HL-60/S4 treated with retinoic acid at 250 ng/mL for 4 days and 3 days (cell line): ENCODE results near the gene PHLPP1.
"Not testable (repeated sequence)": the region's sequence is repeated elsewhere in the genome, so short reads cannot be mapped to it uniquely, and the experiment has no call there.

Experiments used
- in situ Hi-C: fragments of 300-500 bp; cut with MboI; formaldehyde crosslinking; loops from 2 replicates; pipeline ENCODE4 v1.7.0; 2022; ENCODE audit warnings: low sequenced_read_pairs

PHLPP1 gene

GRCh38 chr18:62740650-62741049 is 25.3 kb downstream of the PHLPP1 start:
- in situ Hi-C loops, result not testable (repeated sequence)

DNA sequence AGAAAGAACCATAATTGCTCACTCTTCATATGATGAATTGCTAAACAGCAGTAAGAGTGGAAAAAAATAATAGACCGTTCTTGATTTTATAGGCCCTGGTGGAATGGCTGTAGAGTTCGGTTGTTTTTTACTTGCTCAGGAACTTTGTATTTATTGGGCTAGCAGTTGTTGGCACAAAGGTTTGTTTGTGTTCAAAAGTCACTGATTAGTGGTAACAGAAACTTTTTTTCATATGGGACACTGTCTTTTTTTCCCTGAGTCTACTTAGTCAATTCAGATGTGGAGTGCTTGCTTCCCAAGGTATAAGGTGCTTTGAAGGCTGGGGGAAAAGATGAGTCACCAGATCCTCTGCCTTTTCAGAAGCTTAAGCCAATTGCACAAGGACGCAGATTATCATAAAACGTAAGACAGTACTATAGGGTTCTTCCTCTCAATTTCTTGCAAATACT is 25.8 kb downstream of the PHLPP1 start:
- in situ Hi-C loops, result no loop called here

DNA sequence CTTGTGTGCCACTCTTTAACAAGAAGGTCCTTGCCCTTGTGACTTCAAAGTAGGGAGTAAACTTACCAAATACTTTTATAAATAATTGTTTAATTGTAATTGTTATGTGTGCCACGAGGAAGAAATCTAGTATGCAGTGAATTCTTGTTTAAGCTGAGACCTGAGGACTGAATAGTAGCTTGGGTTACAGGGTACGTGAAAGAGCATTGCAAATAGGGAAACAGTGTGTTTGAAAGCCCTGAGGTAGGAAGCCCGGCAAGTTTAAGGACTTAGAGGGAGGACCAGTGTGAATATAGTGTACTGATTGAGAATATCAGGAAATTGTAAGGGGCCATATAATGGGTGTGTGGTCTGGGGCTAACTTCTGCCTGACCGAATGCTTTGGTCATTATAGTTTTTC is 26.2 kb downstream of the PHLPP1 start:
- in situ Hi-C loops, result no loop called here

DNA sequence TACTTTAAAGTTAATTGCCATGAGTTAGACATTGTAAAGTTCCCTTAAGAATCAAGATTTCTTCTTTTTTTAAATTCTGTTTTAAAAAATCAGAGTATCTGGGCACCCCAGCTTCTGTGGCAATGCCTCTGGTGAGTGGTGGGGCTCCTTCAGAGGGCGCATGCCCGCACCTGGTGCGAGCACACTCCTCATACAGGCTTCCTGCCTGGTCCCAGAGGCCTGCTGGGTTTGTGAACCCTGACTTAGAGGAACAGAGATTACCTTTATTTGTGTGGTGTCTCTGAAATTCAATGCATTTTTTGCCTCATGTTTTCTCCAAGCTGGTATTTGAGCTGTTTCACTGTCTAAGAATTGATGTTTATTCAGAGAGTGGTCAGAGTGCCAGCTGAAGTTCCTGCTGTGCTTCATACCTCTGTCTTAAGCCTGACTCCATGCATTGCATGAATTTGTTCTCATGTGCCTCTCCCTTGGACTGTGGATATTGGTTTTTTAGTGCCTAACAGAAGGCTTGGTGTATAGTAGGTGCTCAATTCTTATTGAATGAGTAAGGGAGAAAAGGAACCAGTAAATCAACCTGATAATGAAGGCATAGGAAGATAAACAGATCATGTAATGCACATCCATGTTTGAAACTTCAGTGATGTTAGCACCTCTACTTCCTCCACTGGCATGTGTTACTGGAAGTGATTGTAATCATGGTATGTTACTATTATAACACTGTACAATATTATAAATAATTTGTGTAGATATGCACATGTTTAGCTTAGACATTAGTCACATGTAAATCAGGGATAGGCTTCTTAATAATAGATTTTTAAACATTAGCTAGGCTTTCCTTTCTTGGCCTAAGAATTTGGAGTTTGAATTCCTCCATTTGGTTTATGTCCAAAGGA is 29.0 kb downstream of the PHLPP1 start:
- in situ Hi-C loops, result no loop called here

- in situ Hi-C loops, result no loop called here
These were observed 29.9 kb downstream of the PHLPP1 start for GRCh38 chr18:62745089-62745751.

- in situ Hi-C loops, result no loop called here
These were observed 34.0 kb downstream of the PHLPP1 start for GRCh38 chr18:62749389-62749788.

GRCh38 chr18:62751341-62751821 is 36.0 kb downstream of the PHLPP1 start:
- in situ Hi-C loops, result no loop called here

GRCh38 chr18:62751977-62752376 is 36.6 kb downstream of the PHLPP1 start:
- in situ Hi-C loops, result no loop called here

DNA sequence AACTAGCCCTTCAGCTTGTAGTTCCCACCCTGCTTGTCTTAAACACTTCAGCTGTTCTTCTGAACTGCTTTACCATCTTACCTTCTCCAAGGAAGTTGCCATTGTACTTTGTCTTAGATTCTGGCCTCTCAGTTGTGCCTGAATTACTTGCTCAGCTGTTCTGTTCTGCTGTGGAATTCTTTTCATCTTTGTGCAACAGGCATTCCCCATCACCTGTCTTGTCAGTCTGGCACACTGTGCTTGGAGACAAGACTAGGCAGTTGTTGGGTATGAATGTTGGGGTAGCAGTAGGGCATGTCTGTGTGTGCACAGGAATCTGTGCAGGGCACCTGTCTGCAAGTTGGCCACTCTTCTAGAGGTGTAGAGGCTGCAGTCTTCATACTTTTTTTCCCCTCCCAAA is 38.7 kb downstream of the PHLPP1 start:
- in situ Hi-C loops, result no loop called here

DNA sequence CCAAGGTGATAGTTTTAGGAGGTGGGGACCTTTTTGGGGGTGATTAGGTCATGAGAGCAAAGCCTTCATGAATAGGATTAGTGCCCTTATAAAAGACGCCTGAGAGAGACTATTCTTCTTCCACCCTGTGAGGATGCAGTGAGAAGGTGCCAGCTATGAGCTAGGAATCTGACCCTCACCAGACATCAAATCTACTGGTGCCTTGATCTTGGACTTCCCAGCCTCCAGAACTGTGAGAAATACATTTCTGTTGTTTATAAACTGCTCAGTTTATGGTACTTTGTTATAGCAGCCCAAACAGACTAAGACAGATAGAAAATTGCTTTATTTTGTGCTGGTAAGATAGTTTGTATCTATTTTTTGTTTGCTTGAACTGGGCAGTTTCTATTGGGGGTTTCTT is 40.1 kb downstream of the PHLPP1 start:
- in situ Hi-C loops, result no loop called here

GRCh38 chr18:62755946-62756345 is 40.6 kb downstream of the PHLPP1 start:
- in situ Hi-C loops, result no loop called here

- in situ Hi-C loops, result no loop called here
These were observed 42.2 kb downstream of the PHLPP1 start for GRCh38 chr18:62757399-62758010.

DNA sequence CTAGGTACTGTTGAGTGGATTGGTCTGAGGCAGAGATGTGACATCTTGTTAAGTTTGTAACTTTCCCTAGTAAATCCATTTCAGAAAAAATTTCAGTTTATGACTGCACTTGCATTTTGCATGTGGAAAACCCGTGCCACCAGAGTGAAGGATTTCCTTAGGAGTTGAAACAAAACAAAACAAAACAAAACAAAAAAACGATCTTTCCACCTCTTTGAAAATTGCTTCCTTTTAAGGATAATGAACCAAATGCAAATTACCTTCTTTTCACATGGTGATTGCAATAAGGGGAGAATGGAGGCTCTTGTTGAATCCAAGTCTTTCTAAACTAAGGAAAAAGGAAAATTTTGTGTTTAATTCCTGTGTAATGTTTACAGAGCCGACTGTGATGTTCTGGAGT is 43.2 kb downstream of the PHLPP1 start:
- in situ Hi-C loops, result no loop called here

GRCh38 chr18:62759704-62760402 is 44.5 kb downstream of the PHLPP1 start:
- in situ Hi-C loops, result no loop called here

DNA sequence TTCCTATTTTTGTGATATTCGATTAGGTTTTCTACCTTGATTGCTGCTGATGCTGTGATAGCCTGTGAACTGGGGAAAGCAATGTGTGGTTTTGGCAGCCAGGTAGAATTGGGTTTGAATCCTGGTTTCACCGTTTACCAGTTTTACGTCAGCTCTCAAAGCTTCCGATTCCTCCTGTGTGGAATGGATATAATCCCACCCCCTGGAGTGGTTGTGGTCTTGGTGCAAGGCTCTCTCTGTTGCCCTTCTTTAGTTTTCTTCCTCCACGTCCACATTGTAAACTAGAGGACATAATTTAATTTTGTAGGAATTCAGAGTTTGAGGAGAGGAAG is 45.0 kb downstream of the PHLPP1 start:
- in situ Hi-C loops, result no loop called here

- in situ Hi-C loops, result no loop called here
These were observed 47.8 kb downstream of the PHLPP1 start for GRCh38 chr18:62763101-62763521.

GRCh38 chr18:62766266-62766665 is 50.9 kb downstream of the PHLPP1 start:
- in situ Hi-C loops, result no loop called here

- in situ Hi-C loops, result no loop called here
These were observed 52.0 kb downstream of the PHLPP1 start for GRCh38 chr18:62767321-62767720.

DNA sequence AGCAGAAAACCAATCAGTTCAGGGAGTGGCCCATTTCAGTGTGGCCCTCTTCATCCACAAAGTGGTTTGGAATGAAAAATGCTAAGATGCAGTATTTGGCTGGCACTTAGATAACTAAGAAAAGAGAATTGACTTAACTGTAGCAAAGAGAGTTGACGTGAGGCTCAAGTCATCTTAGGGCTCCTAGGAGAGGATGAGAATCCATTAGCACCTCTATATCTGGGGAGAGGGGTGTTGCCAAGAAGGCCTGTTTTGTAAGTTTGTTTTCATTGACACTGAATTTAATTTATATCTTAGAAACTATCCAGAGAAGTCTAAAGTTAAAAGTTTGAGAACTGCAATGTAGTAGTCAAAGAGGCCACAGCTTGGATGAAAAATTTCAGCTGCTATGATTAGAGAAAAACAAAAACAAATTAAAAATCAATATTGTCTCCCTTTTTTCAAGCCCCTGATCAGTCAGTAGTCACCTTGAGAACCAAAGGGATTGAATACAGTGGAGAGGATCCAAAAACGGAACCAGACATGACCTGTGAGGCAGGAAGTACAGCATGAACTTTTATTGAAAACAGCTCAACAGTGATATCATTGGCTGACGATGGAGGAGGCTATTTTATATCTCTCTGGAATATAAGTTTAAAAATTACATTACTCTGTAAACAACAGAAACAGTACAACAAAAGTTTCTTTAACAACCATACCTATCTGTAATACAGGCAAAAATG is 52.7 kb downstream of the PHLPP1 start:
- in situ Hi-C loops, result no loop called here

- in situ Hi-C loops, result no loop called here
These were observed 53.2 kb downstream of the PHLPP1 start for GRCh38 chr18:62768558-62768943.

GRCh38 chr18:62769216-62769615 is 53.9 kb downstream of the PHLPP1 start:
- in situ Hi-C loops, result no loop called here
